HFF-Myc (cell line): Measurements from ENCODE around the gene LPAR1.

Source experiments
- DNase-seq: peaks from one replicate; pipeline ENCODE4 v3.0.0-alpha.2; 2011; ENCODE audit warnings: low read depth; ENCODE audit errors: extremely low read depth
- H3K4me3 ChIP-seq: replicated peaks from 2 replicates; pipeline ENCODE4 v1.5.1; 2011; ENCODE audit warnings: low read depth, mild to moderate bottlenecking, control low read depth, low read length
- CTCF ChIP-seq: IDR thresholded peaks from 2 replicates; pipeline ENCODE4 v1.5.1; 2012; ENCODE audit warnings: mild to moderate bottlenecking, low read depth, low read length, control low read depth; ENCODE audit errors: missing control alignments

LPAR1 gene

GRCh38 chr9:110887276-110887675 lies 151.0 kb downstream of the LPAR1 start:
- TF ChIP-seq CTCF: no peak
- H3K4me3 ChIP-seq: no peak overlapping the region

GRCh38 chr9:110886832-110887231 lies 151.4 kb downstream of the LPAR1 start:
- no peak for DNase-seq
- no peak overlapping the region for H3K4me3 ChIP-seq
- no peak for TF ChIP-seq CTCF

More at GRCh38 chr9:110887276-110887675, 151.0 kb downstream of the LPAR1 start:
- DNase-seq: no peak

DNA sequence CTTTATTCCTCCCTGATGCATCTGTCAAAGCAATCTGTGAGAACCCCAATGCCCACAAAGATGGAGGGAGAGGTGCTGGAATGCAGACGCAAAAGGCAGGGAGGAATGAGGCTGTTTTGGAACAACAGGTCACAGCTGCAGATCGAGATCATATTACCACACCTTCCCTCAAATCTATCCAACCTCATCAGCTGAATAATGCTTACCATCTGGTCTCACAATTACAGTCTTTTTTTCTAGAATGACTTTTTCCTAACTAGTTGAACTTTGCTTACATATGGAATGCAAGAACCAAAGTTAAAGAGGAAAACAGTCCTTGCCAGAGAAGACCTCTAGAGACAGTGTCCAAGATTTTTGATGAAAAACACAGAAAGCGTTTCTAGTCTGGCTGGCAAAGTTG lies 158.1 kb downstream of the LPAR1 start:
- DNase-seq: peak; percentile 91
- no peak for TF ChIP-seq CTCF
- H3K4me3 ChIP-seq: no peak overlapping the region

GRCh38 chr9:110877374-110877773 lies 160.9 kb downstream of the LPAR1 start:
- no peak for DNase-seq
- no peak for TF ChIP-seq CTCF
- H3K4me3 ChIP-seq: no peak overlapping the region

- no peak for DNase-seq
- H3K4me3 ChIP-seq: no peak overlapping the region
- no peak for TF ChIP-seq CTCF
Measured at GRCh38 chr9:110876929-110877328, 161.3 kb downstream of the LPAR1 start.

DNA sequence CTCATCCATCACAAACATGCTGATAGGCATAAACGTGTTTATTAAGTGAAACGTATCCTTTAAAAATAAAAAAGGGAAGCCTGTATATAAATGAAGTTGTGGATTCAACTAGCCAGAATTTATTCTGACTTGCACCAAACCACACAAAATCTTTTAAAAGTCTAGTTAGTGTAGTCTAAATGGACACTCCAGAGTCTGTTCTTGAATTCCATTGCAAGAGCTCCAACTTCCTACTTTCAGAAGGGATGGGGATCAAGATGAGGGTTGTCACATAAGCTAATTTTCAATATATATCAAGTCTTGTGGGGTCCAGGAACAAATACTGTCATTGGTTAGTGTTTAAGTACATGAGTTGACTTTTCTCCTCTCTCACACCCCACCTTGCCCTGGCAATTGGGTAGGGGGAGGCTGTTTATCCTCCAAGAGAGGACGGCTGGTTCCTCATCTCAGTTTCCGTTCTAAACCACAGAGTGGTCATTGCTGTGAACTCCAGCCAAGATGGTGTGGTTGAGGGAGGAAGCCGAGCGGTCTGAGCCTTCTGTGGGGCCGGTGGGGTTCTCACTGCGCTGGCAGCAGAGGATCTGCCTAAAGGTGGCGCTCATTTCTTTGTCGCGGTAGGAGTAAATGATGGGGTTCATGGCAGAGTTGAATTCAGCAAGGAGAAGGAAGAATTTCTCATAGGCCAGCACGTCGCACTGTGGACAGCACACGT lies 163.2 kb downstream of the LPAR1 start:
- peak; percentile 8 for TF ChIP-seq CTCF
- DNase-seq: no peak

GRCh38 chr9:110872920-110873319 lies 165.3 kb downstream of the LPAR1 start:
- DNase-seq: no peak
- no peak for TF ChIP-seq CTCF

More for the DNA sequence above, 163.2 kb downstream of the LPAR1 start:
- H3K4me3 ChIP-seq: no peak overlapping the region

More at GRCh38 chr9:110872920-110873319, 165.3 kb downstream of the LPAR1 start:
- H3K4me3 ChIP-seq: no peak overlapping the region
